Kidney (tissue), 14 donors: ENCODE measurements around the gene DPP10. TPM values are rescaled to one million over a fixed set of nuclear protein-coding genes. Genes with fewer than 3 reads are reported as not detected.

Experiments used
- DNase-seq, 5 donors: peaks; one replicate each; pipeline ENCODE4 v3.0.0-alpha.2; 2013 to 2020
- FAIRE-seq: peaks from 2 replicates; lab custom pipeline; 2012; peaks lifted over from hg19 to GRCh38; lab: Jason Lieb, UNC
- H3K27ac ChIP-seq, 2 donors: one replicate each; pipeline ENCODE4 v1.7.0; 2013; ENCODE audit warnings: low read depth in 2 of 2, low read length in 2 of 2, inconsistent platforms in 1 of 2
- H3K27me3 ChIP-seq: one replicate; pipeline ENCODE4 v1.7.1; 2013; ENCODE audit warnings: low read length, inconsistent platforms; ENCODE audit not compliant: control insufficient read depth, insufficient read depth
- H3K36me3 ChIP-seq, 3 donors: one replicate each; pipeline versions ENCODE4 v1.7.0 to v1.7.1; 2013; ENCODE audit warnings: low read length in 3 of 3, control low read depth in 1 of 3, inconsistent platforms in 1 of 3; ENCODE audit not compliant: insufficient read depth in 3 of 3, control insufficient read depth in 2 of 3
- H3K4me1 ChIP-seq, 3 donors: one replicate each; pipeline versions ENCODE4 v1.7.0 to v1.7.1; 2013; ENCODE audit warnings: low read length in 3 of 3, inconsistent platforms in 1 of 3, low read depth in 1 of 3; ENCODE audit not compliant: control insufficient read depth in 2 of 3, insufficient read depth in 2 of 3
- H3K4me3 ChIP-seq, 3 donors: one replicate each; pipeline versions ENCODE4 v1.7.0 to v1.8.1; 2013; ENCODE audit warnings: low read length in 3 of 3, control low read depth in 1 of 3, inconsistent platforms in 1 of 3
- H3K9ac ChIP-seq, 3 donors: one replicate each; pipeline versions ENCODE4 v1.7.0 to v1.7.1; 2013; ENCODE audit warnings: low read length in 3 of 3, control low read depth in 1 of 3, inconsistent platforms in 1 of 3
- H3K9me3 ChIP-seq, 3 donors: one replicate each; pipeline versions ENCODE4 v1.7.0 to v1.7.1; 2013; ENCODE audit warnings: low read length in 3 of 3, control low read depth in 1 of 3, inconsistent platforms in 1 of 3; ENCODE audit not compliant: control insufficient read depth in 2 of 3, insufficient read depth in 1 of 3
- CTCF ChIP-seq: IDR thresholded peaks from 3 replicates; pipeline ENCODE4 v1.5.1; 2012; ENCODE audit warnings: mild to moderate bottlenecking, moderate library complexity, borderline replicate concordance; ENCODE audit not compliant: insufficient read depth; ENCODE audit errors: extremely low read depth
- intact Hi-C: fragments of 100-400 bp; cut with DNase I; formaldehyde crosslinking; loops from one replicate; pipeline ENCODE4 v1.11.1; 2022
- polyA plus RNA-seq: library from polyadenylated mRNA; stranded (reverse); fragments of 350-450 nt; fragmentation: Illumina TruSeq; extraction: RNeasy Lipid Tissue Mini Kit (QIAGEN cat#74804); gene quantifications from one replicate; pipeline ENCODE4 v1.2.3, GENCODE V29; 2014; ENCODE audit warnings: low read depth, low replicate concordance; ENCODE audit not compliant: insufficient read depth
- total RNA-seq: library from RNA; stranded (reverse); fragmentation: NEBNext Ultra II Directional; extraction: Animal tissue kit (Norgen Biotek cat#: 25700); gene quantifications from one replicate; pipeline ENCODE4 v1.2.1, GENCODE V29; 2021
- donor health status: control.
- donor health status: control.
- donor health status: control.
- donor health status: control.
- donor health status: control.
- donor health status: DM: yes; HTN: yes; CAD: no.
- donor health status: Normal renal cell carcinoma (clear cell type).

DPP10 gene
- total and polyA plus RNA-seq, 2 donors from 2014 or later = 0.67 TPM; not detected in 1

- TF ChIP-seq CTCF = no peak
- intact Hi-C loops = no loop called here
- FAIRE-seq (no peak), DNase-seq (no peak)
- Histone ChIP-seq H3K4me3 (no peak overlapping the region), H3K9ac (no peak overlapping the region), H3K27me3 (no peaks in the 10 kb centered on the region), H3K27ac (no peak overlapping the region), H3K9me3 (no peaks in the 10 kb centered on the region), H3K36me3 (no peaks in the 10 kb centered on the region), H3K4me1 (no peaks in the 10 kb centered on the region)
Observed at GRCh38 chr2:115171751-115172150, 729.3 kb downstream of the DPP10 start.

DNA sequence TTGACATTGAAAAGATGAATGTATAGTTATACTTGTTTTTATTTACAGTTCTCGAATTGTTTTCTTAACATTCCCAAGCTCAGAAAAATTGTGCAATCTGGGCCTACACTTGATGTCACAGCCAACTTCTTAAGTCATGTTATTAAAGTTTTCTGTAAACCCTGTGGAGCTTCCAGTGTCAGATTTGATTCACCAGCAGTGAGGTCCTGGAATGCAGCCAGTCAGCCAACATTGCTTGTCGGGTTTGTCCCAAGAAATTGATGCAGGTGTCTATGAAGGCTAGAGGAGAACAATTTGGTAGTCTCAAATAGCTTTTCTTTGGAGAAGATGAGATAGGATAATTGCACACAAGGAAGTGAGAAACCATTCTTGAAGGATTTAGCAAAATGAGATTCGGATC, 732.2 kb downstream of the DPP10 start:
- no peaks in the 10 kb centered on the region for H3K9me3 ChIP-seq
- no peaks in the 10 kb centered on the region for H3K36me3 ChIP-seq
- H3K4me1 ChIP-seq = no peaks in the 10 kb centered on the region
- H3K27me3 ChIP-seq = no peaks in the 10 kb centered on the region
- no peak overlapping the region for H3K9ac ChIP-seq
- H3K27ac ChIP-seq = no peak overlapping the region
- FAIRE-seq = no peak
- intact Hi-C loops = no loop called here
- DNase-seq = no peak
- H3K4me3 ChIP-seq = no peak overlapping the region
- TF ChIP-seq CTCF = no peak

DNA sequence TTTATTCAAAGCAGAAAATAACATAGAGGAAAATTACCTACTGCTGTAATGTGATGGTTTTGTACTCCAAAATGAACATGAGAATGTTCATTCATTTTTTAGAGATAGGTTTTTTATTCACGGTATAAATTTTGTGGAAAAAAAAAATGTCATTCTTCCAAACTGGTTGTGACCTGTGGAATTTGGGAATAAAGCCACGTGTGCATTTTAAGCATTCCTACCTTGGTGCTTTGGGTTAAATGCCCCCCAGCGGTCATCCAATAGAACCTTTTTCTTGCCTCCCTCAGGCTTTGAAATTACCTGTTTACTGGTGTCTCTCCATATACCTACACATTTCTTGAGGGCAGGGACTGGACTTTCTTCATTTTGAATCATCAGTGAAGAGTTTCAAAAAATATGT, 740.7 kb downstream of the DPP10 start:
- no peak for TF ChIP-seq CTCF
- intact Hi-C loops = no loop called here
- Histone ChIP-seq H3K27ac (no peak overlapping the region), H3K4me3 (no peak overlapping the region), H3K9ac (no peak overlapping the region), H3K4me1 (no peaks in the 10 kb centered on the region), H3K9me3 (no peaks in the 10 kb centered on the region), H3K36me3 (no peaks in the 10 kb centered on the region), H3K27me3 (no peaks in the 10 kb centered on the region)
- DNase-seq (no peak), FAIRE-seq (no peak)

DNA sequence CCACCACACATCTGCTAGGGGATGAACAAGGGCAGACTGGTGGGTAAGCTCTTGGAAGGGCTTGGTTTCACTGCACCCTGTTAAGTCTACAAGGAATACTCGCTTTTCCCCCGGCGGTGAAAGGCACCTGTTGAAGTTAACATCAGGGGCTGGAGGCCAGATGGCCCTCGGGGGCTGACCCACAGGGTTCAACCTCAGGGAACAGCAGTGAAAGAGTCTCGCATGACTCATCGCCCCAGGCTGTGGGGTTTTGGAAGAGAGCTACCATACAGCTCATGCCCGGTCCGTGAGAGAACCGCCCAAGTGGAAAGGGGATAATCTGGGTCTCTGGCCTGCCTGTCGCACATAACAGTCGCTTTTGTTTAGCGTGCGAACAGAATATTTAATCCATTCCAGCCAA, 748.0 kb downstream of the DPP10 start:
- Histone ChIP-seq H3K9me3 (no peaks in the 10 kb centered on the region), H3K9ac (no peak overlapping the region), H3K27ac (no peak overlapping the region), H3K36me3 (no peaks in the 10 kb centered on the region), H3K4me1 (no peaks in the 10 kb centered on the region), H3K27me3 (no peaks in the 10 kb centered on the region), H3K4me3 (no peak overlapping the region)
- intact Hi-C loops = no loop called here
- DNase-seq (no peak), FAIRE-seq (no peak)
- TF ChIP-seq CTCF = no peak
